Breast epithelium (tissue), 3 donors: Measurements from ENCODE around the gene QPCT.

ENCODE experiments used
- CTCF ChIP-seq, 3 donors: fragments of 450-650 bp; IDR thresholded peaks; one replicate each; pipeline ENCODE4 v1.5.1; 2016 to 2017; ENCODE audit warnings: antibody characterized with exemption in 3 of 3, mild to moderate bottlenecking in 3 of 3, moderate library complexity in 3 of 3
- POLR2A ChIP-seq: fragments of 450-650 bp; IDR thresholded peaks from one replicate; pipeline ENCODE4 v1.6.1; 2016; ENCODE audit warnings: antibody characterized with exemption, mild to moderate bottlenecking, moderate library complexity

- no peak for TF ChIP-seq CTCF (IDR thresholded peaks at IDR 0.05)
- no peak for TF ChIP-seq POLR2A
Measured at GRCh38 chr2:37326285-37326684, 18.1 kb upstream of the QPCT start.
